ENCODE results near the gene TXNRD1.

DNA sequence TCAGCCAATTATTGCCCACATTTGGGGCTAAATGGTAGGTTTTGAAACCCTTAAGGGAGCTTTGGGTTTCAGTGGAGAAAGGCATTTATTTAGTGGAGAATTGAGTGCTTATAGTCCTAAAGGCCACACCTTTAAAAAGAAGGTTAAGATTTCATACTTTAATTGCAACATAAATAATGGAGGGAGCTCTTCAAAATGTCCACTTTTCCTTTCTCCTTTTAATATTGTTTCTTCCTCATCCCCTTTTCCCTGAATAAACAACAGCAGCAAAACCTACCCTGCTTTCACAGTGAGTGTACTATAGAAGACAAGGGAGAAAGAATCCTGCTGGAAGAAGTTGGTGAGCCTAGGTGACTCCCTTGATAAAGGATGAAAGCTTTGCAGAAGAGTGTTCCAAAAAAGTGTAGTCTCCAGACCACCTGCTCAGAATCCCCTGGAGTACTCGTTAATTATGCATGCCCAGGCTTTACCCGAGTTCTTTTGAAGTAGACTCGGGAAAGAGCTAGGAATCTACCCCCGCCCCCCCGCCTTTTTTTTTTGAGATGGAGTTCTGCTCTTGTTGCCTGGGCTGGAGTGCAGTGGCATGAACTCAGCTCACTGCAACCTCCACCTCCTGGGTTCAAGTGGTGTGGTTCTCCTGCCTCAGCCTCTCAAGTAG is 76.4 kb downstream of the TXNRD1 start:
- TF ChIP-seq, protein P1, sequence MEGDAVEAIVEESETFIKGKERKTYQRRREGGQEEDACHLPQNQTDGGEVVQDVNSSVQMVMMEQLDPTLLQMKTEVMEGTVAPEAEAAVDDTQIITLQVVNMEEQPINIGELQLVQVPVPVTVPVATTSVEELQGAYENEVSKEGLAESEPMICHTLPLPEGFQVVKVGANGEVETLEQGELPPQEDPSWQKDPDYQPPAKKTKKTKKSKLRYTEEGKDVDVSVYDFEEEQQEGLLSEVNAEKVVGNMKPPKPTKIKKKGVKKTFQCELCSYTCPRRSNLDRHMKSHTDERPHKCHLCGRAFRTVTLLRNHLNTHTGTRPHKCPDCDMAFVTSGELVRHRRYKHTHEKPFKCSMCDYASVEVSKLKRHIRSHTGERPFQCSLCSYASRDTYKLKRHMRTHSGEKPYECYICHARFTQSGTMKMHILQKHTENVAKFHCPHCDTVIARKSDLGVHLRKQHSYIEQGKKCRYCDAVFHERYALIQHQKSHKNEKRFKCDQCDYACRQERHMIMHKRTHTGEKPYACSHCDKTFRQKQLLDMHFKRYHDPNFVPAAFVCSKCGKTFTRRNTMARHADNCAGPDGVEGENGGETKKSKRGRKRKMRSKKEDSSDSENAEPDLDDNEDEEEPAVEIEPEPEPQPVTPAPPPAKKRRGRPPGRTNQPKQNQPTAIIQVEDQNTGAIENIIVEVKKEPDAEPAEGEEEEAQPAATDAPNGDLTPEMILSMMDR (IDR thresholded peaks at IDR 0.05) = no peak
- TF ChIP-seq POLR2A (IDR thresholded peaks at IDR 0.05) = no peak
